ENCODE data around the gene AFF2.

GRCh38 chrX:148466292-148466691 lies 34.1 kb upstream of the AFF2 start:
- TF ChIP-seq SUZ12 (IDR thresholded peaks at IDR 0.05; ENCODE audit: extremely low read depth, insufficient read depth, insufficient read length) (no peak), ZNF274 (IDR thresholded peaks at IDR 0.05; ENCODE audit: low read depth, low read length) (no peak)

Data from NT2/D1 (cell line).